Lung microvascular endothelial cell (primary cell): ENCODE results near the gene GCNT2. TPM values are rescaled to one million over a fixed set of nuclear protein-coding genes. Genes with fewer than 3 reads are reported as not detected.
"Not testable (repeated sequence)": the region's sequence is repeated elsewhere in the genome, so short reads cannot be mapped to it uniquely, and the experiment has no call there.

Source experiments
- DNase-seq, 2 donors: peaks; one replicate each; pipeline versions ENCODE4 v3.0.0 to v3.0.0-alpha.2; 2010; ENCODE audit warnings: low read depth in 2 of 2
- total RNA-seq: library from RNA; depleted of rRNA; stranded (reverse); fragments of >200 nt; gene quantifications from 2 replicates; pipeline ENCODE4 v1.2.1, GENCODE V29; 2014

Gene GCNT2
- total RNA-seq, 1 donor from 2014 or later: 58.9 TPM

- DNase-seq: no peak
Observed at GRCh38 chr6:10514049-10514780, 6.9 kb upstream of the GCNT2 start.

GRCh38 chr6:10516953-10517352 lies 4.2 kb upstream of the GCNT2 start:
- DNase-seq: no peak

- peak; percentile 88 to 92 for DNase-seq
Observed at GRCh38 chr6:10518557-10519407, 2.4 kb upstream of the GCNT2 start.

GRCh38 chr6:10519408-10519697 lies 1.8 kb upstream of the GCNT2 start:
- not testable (repeated sequence) for DNase-seq

- DNase-seq: peak; percentile 53 to 84
Observed at GRCh38 chr6:10520468-10520867, 683 bp upstream of the GCNT2 start.

- DNase-seq: no peak
Observed at GRCh38 chr6:10522929-10523573, 1.9 kb downstream of the GCNT2 start.

GRCh38 chr6:10526156-10526555 lies 5.0 kb downstream of the GCNT2 start:
- DNase-seq: peak; percentile 93 to 95

- peak; percentile 87 to 95 for DNase-seq
Observed at GRCh38 chr6:10528158-10528981, 7.2 kb downstream of the GCNT2 start.

GRCh38 chr6:10529231-10529801 lies 8.2 kb downstream of the GCNT2 start:
- DNase-seq: peak; percentile 29 to 38

GRCh38 chr6:10529828-10530374 lies 8.8 kb downstream of the GCNT2 start:
- not testable (repeated sequence) for DNase-seq

- DNase-seq: no peak
Observed at GRCh38 chr6:10531503-10531902, 10.4 kb downstream of the GCNT2 start.

GRCh38 chr6:10531942-10532341 lies 10.8 kb downstream of the GCNT2 start:
- DNase-seq: peak in 1 of 2 donors; percentile 61

- DNase-seq: no peak
Observed at GRCh38 chr6:10532392-10532791, 11.2 kb downstream of the GCNT2 start.

GRCh38 chr6:10534419-10534762 lies 13.2 kb downstream of the GCNT2 start:
- no peak for DNase-seq

GRCh38 chr6:10535193-10535592 lies 14.0 kb downstream of the GCNT2 start:
- no peak for DNase-seq

GRCh38 chr6:10537726-10538125 lies 16.6 kb downstream of the GCNT2 start:
- DNase-seq: no peak

GRCh38 chr6:10540073-10540746 lies 19.1 kb downstream of the GCNT2 start:
- no peak for DNase-seq

GRCh38 chr6:10541591-10541990 lies 20.4 kb downstream of the GCNT2 start:
- DNase-seq: no peak

GRCh38 chr6:10542213-10542612 lies 21.1 kb downstream of the GCNT2 start:
- DNase-seq: no peak

GRCh38 chr6:10543488-10543887 lies 22.3 kb downstream of the GCNT2 start:
- no peak for DNase-seq
